ENCODE measurements around the gene SLC19A3. TPM values are rescaled to one million over a fixed set of nuclear protein-coding genes. Genes with fewer than 3 reads are reported as not detected.

SLC19A3 gene
- total RNA-seq, 4 donors from 2014 or later = 253 to 521 (median 402) TPM

DNA sequence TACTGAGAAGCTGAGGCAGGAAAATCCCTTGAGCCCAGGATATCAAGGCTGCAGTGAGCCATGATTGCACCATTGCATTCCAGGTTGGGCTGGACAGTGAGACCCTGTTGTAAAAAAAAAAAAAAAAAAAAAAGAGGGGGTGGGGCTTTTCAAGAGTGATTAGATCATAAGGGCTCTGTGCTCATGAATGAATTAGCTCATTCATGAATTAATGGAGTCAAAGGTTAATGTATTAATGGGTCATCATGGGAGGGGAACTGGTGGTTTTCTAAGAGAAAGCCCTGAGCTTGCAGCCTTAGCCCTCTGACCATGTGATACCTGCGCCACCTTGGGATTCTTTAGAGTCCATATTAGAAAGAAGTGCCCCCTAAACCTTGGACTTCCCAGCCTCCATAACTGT, 4.5 kb downstream of the SLC19A3 start:
- TF ChIP-seq, protein P1, sequence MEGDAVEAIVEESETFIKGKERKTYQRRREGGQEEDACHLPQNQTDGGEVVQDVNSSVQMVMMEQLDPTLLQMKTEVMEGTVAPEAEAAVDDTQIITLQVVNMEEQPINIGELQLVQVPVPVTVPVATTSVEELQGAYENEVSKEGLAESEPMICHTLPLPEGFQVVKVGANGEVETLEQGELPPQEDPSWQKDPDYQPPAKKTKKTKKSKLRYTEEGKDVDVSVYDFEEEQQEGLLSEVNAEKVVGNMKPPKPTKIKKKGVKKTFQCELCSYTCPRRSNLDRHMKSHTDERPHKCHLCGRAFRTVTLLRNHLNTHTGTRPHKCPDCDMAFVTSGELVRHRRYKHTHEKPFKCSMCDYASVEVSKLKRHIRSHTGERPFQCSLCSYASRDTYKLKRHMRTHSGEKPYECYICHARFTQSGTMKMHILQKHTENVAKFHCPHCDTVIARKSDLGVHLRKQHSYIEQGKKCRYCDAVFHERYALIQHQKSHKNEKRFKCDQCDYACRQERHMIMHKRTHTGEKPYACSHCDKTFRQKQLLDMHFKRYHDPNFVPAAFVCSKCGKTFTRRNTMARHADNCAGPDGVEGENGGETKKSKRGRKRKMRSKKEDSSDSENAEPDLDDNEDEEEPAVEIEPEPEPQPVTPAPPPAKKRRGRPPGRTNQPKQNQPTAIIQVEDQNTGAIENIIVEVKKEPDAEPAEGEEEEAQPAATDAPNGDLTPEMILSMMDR (IDR thresholded peaks at IDR 0.05; ENCODE audit: low read depth) = no peak

DNA sequence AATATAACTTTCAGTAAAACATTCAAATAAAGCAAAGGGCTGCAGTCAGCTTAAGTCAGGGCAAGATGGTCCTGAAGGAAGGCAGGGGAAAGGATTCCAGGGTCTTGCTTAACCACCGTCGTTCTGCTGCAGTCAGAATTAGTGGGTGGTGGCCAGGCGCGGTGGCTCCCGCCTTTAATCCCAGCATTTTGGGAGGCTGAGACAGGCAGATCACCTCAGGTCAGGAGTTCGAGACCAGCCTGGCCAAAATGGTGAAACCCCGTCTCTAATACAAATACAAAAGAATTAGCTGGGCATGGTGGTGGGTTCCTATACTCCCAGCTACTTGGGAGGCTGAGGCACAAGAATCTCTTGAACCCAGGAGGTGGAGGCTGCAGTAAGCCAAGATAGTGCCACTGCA, 6.8 kb downstream of the SLC19A3 start:
- TF ChIP-seq, protein P1 (IDR thresholded peaks at IDR 0.05; ENCODE audit: low read depth) = no peak

DNA sequence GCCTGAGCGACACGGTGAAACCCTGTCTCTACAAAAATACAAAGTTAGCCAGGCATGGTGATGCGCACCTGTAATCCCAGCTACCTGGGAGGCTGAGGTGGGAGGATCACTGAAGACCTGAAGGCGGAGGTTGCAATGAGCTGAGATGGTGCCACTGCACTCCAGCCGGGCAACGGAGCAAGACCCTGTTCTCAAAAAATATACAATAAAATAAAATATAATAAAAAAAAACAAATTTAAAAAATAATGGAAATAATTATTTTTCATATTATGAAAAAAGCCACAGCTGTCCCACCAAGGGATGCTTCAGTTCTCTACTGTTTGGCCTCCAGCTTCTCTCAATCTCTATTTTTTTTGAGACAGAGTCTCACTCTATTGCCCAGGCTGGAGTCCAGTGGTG, 10.4 kb downstream of the SLC19A3 start:
- TF ChIP-seq, protein P1 (IDR thresholded peaks at IDR 0.05; ENCODE audit: low read depth) = no peak

DNA sequence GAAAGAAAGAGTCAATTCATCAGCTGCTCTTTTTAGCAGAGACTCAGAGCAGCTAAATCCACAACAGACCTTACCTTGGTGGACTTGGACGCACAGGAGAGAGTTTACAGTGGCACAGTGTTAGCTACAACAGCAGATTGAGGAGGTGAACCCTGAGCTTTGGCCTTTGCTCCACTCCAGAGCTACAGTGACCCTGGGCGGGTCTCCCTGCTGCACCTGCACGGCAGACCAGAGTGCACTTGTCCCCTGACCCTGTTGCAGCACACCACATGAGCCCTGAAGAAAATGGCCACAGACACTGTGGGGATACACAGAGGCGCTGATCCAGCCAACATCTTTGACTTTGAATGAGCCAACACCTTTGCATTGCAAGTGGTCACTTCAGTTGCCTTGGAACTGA, 11.0 kb downstream of the SLC19A3 start:
- TF ChIP-seq, protein P1 (IDR thresholded peaks at IDR 0.05; ENCODE audit: low read depth) = no peak

DNA sequence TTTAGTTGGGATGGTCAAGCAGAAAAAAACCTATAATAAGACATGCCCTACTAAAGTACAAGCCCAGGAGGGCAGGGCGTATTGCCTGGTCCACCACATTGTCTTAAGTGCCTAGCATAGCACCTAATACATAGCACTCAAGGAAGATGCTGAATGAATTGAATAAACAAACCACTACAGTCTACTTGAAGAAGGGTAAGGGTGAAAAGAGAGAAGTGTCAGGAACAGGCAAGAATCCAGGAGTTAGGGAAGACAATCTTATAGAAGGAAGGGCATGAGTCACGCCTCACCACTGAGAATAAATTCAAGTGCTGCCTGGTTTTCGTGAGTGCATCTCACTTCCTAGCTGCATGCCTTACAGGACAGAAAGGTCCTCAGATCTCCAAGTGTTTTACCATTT, 13.9 kb downstream of the SLC19A3 start:
- TF ChIP-seq, protein P1 (IDR thresholded peaks at IDR 0.05; ENCODE audit: low read depth) = no peak

DNA sequence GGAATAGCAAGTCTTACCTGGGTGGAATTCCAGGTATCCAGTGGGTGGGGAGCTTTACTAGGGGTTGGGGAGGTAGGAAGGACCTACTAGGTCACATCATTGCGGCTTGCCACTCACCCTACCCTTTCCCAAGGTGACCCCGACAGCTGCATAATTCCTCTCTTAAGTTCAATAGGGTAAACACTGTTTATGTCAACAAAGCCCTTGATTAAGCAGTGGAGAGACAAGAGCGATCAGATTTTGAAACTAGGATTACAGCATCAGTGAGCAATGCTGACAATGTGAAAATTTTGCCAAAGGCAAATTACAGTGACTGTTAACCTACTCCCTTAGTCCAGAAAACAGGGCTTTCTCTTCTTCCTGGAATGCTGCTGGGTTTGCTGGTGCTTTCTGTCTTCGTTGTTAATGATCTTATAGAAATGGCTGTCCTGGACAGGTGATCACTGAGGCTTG, 14.5 kb downstream of the SLC19A3 start:
- TF ChIP-seq, protein P1 (IDR thresholded peaks at IDR 0.05; ENCODE audit: low read depth) = no peak

DNA sequence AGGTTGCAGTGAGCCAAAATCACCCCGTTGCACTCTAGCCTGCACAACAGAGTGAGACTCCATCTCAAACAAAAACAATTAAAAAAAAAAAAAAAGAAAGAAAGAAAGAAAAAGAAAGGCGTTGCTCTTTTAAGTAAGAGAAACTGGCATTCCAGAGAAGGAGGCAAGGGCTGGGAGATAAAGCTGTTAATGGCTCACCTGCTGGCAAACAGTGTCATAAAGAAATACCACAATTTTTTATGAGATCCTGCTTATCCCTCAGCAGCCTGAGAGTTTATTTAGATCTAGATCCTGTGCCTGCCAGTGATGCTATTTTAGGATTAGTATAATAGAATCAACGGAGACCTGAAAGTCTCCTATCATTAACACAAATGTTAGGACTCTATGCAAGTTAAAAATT, 16.3 kb downstream of the SLC19A3 start:
- TF ChIP-seq, protein P1 (IDR thresholded peaks at IDR 0.05; ENCODE audit: low read depth) = no peak

All from subcutaneous adipose tissue (tissue), 4 donors.